ENCODE measurements around the gene NTN5. TPM values are rescaled to one million over a fixed set of nuclear protein-coding genes. Genes with fewer than 3 reads are reported as not detected.
"Not testable (repeated sequence)": the region's sequence is repeated elsewhere in the genome, so short reads cannot be mapped to it uniquely, and the experiment has no call there.

Gene NTN5
- total RNA-seq, 1 experiment from 2014 or later, result 151 TPM

DNA sequence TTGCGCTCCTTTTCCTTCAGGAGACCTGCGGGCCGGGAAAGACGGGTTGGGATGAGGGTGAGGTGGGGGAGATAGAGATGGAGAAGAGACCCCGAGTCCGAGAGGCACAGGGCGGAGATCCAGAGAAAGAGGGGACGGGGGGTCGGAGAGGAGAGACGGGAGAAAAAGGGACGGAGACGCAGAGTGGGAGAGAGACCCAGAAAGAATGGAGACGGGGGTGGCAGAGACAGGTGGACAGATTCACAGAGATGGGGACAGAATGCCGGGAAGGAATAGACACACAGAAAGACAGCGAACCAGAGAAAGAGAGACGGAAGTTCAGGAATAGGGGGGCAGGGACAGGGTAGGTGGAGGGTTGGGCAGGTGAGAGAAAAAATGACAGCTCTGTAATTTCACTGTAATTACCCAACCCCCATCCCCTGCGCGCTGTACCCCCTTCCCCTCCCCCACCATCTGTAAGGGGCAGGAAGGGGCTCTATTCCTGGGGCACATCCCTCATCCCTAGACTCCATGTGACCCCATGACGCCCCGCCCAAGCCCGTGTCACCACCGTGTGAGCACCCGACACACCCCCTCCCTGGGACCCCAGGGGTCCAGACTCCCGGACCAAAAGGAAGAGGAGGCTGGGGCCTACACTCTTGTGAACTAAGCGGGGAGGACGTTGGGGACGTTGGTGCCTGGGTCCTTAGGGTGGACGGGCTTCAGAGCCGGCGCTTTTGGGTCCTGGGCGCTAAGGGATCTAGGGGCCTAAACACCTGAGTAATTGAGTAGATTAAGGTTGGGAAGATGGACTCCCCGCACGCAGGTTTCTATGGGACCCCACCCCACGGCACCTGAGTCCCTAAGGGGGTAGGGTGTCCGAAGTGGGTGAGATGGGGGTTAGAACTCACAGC, 36.6 kb downstream of the NTN5 start:
- Histone ChIP-seq H3K9me3 (replicated peaks) (no peaks in the 10 kb centered on the region), H3K36me3 (no peaks in the 10 kb centered on the region), H3K4me3 (peak overlapping the region; percentile 57), H3K27ac (no peak overlapping the region), H3K27me3 (no peaks in the 10 kb centered on the region), H3K4me1 (peaks cover 26% of the 10 kb centered on the region)
- DNase-seq, result no peak

DNA sequence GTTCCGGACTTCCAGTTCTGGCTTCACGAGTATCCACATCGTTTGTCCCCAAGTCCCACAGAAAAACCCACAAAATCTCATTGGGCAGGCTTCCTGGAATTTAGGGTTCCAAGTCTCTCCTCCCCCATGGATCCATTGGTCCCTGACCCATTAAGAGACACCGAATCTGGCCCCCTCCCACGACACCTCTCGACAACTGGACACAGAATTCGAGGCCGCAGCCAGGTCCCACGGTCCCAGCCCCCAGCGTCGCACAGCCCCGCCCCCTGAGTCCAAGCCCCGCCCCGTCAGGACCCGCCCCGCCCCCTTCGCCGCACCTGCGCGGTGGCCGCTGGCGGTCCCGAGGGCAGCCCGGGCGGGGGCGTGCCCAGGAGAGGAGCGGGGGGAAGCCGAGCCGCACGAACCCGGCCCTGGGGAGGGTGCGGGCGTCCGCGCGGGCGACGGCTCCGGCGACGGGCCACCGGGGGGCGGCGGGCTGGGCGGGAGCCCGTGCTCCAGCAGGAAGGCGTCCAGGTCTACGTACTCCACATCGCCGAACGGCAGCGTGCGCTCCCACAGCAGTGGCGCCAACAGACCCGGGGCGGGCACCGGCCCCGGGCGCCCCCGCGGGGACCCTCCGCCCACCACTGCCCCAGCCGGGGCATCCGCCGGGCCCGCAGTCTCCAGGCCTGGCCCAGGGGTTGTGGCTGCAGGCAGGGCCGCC, 37.4 kb downstream of the NTN5 start:
- H3K27ac ChIP-seq, result peak overlapping the region; percentile 58
- no peaks in the 10 kb centered on the region for H3K27me3 ChIP-seq
- H3K36me3 ChIP-seq, result no peaks in the 10 kb centered on the region
- peaks cover 26% of the 10 kb centered on the region for H3K4me1 ChIP-seq
- H3K9me3 ChIP-seq (replicated peaks), result no peaks in the 10 kb centered on the region
- H3K4me3 ChIP-seq, result peak overlapping the region; percentile 50
- DNase-seq, result peak; percentile 44 to 75

DNA sequence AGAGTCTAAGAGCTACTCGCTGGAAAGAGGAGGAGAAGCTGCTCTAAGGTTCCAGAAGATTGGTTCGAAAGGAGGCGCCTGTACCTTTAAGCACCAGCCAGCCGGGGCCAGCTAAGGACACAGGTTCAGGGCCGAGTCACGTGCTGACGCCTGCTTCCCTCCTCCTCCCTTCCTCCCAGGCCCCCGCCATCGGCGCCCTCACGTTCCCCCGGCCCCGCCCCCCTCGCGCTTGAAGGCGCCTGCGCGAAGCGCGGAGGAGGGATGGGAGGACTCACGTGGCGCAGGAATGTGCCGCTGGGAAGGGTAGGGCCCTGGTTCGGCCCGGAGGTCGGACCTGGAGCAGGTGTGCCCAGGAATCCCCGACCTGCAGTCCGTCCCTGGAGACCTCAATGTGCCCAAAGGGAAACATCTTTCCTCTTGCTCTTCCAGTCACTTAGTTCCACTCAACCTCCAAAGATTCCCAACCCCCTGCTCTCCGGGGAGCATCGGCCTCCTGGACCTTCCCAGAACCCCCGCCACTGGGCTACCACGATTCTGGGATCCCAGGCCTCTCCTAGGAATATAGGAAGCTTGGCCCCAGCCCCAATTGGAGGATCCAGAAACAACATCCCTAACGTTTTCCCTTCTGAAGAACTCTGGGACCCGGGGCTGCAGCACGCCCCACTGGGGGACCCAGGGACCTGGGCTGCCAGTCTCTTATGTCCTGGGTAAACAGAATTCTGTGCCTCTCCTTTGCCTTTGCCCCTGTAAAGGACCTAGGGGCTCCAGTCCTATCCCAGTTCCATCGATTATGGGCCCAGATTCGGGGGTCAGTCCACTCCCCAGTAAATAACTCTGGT, 38.2 kb downstream of the NTN5 start:
- peak overlapping the region; percentile 58 for H3K27ac ChIP-seq
- H3K4me1 ChIP-seq, result peaks cover 26% of the 10 kb centered on the region
- peak overlapping the region; percentile 50 for H3K4me3 ChIP-seq
- peak; percentile 96 to 97 for DNase-seq
- H3K36me3 ChIP-seq, result peaks cover 3% of the 10 kb centered on the region; the same call in 1 of the 2 replicates
- no peaks in the 10 kb centered on the region for H3K27me3 ChIP-seq
- H3K9me3 ChIP-seq (replicated peaks), result no peaks in the 10 kb centered on the region

DNA sequence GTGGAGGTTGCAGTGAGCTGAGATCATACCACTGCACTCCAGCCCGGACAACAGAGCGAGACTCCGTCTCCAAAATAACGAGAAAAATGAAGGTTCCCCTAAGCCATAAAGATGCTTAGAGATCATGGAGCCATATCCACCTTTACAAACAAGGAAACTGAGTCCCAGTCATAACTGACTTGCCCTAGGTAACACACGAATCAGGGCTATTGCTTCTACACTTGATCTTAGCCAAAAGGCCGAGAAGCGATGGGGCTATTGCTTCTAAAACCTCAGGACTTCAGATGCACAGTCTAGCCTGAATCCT, 38.8 kb downstream of the NTN5 start:
- Histone ChIP-seq H3K36me3 (peaks cover 6% of the 10 kb centered on the region; the same call in 1 of the 2 replicates), H3K4me1 (peaks cover 26% of the 10 kb centered on the region), H3K9me3 (replicated peaks) (no peaks in the 10 kb centered on the region), H3K4me3 (peak overlapping the region; percentile 50), H3K27ac (peak overlapping the region; percentile 58), H3K27me3 (no peaks in the 10 kb centered on the region)
- no peak for DNase-seq

DNA sequence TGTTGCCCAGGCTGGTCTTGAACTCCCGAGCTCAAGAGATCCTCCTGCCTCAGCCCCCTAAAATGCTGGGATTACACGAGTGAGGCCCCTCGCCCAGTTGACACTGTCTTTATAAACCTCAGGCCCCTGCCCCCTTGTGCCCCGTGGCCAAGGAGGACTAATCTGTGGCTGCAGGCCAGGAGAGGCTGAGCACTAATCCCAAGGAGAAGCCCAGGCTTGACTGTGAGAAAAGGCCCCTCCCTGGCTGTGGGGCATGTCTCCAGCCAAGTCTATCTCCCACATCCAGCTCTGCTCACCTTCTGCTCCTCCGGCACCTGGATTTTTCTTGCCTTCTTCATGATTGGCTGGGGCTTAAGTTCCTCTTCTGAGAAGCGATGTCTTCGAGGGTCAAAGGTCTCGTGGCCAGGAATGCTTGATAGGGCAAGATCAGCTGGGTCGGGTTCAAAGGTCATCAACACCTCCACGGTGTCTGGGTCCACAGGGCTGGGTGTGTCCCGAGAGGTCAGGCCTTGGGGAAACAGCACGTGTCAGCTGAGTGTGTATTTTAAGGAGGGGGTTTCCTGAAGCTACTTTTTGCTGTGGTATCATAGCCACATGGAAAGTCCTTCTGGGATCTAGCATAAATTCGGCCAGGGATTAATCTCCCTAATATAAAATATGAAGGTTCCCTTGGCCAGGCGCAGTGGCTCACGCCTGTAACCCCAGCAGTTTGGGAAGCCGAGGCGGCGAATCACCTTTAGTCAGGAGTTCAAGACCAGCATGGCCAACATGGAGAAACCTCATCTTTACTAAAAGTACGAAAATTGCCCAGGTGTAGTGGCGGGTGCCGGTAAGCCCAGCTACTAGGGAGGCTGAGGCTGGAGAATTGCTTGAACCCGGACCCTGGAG, 39.4 kb downstream of the NTN5 start:
- H3K4me3 ChIP-seq, result peak overlapping the region; percentile 50
- H3K36me3 ChIP-seq, result peaks cover 6% of the 10 kb centered on the region; the same call in 1 of the 2 replicates
- no peaks in the 10 kb centered on the region for H3K9me3 ChIP-seq (replicated peaks)
- DNase-seq, result no peak
- peaks cover 23% of the 10 kb centered on the region for H3K4me1 ChIP-seq
- H3K27me3 ChIP-seq, result no peaks in the 10 kb centered on the region
- H3K27ac ChIP-seq, result peak overlapping the region; percentile 58; the same call in 1 of the 2 replicates

DNA sequence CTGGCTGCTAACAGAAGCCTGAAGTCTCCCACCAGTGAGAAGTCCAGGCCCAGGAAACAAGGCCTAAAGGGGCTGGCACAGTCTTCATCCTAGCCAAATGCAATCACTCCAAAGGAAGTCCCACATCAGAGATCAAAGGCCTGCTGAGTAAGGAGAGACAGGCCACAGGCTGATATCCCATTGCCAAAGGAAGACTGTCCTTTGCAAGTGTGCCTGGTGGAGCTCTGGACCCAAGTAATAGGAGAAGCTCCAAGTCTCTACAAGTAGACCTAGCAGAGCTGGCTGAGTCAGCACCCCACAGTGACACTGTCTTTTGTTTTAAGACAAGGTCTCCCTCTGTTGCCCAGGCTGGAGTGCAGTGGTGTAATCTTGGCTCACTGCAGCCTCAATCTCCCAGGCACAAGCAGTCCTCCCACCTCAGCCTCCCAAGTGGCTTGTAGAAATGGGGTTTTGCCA, 40.1 kb downstream of the NTN5 start:
- H3K4me3 ChIP-seq, result no peak overlapping the region
- H3K9me3 ChIP-seq (replicated peaks), result no peaks in the 10 kb centered on the region
- peaks cover 21% of the 10 kb centered on the region for H3K4me1 ChIP-seq
- no peaks in the 10 kb centered on the region for H3K27me3 ChIP-seq
- no peak overlapping the region for H3K27ac ChIP-seq
- H3K36me3 ChIP-seq, result peaks cover 6% of the 10 kb centered on the region; the same call in 1 of the 2 replicates
- DNase-seq, result peak in 1 of 2 experiments; percentile 45

DNA sequence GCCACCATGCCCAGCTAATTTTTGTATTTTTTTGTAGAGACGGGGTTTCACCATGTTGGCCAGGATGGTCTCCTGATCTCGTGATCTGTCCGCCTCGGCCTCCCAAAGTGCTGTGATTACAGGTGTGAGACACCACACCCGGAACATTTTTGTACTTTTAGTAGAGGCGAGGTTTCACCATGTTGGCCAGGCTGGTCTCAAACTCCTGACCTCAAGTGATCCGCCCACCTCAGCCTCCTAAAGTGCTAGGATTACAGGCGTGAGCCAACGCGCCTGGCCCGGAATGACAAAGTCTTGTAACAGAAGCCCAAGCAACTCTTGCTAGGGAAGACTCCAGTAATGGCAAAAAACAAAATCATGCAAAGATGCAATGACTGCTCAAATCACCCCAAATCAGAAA, 40.5 kb downstream of the NTN5 start:
- not testable (repeated sequence) for DNase-seq; H3K27ac ChIP-seq; H3K36me3 ChIP-seq; H3K9me3 ChIP-seq (replicated peaks); H3K4me3 ChIP-seq; H3K27me3 ChIP-seq
- H3K4me1 ChIP-seq, result peaks cover 21% of the 10 kb centered on the region

DNA sequence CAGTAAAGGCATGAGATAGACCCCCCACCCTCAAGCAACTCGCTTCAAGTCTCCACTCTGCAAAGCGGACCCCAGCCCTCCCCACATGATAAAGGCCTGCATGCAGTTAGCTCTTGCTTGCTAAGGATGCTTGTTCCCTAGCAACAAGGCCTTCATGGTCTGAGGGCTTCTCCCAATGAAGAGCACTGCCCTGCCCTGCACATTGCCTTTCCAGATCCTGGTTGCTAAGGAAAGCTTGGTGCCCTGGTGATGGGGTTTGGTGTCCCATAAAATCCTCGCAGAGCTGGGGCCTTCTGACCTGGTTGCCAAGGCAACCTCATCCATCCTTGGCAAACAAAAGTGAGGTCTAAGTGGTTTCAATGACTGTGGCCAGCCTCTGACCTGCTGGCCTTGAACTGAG, 41.6 kb downstream of the NTN5 start:
- H3K4me3 ChIP-seq, result no peak overlapping the region
- no peak overlapping the region for H3K27ac ChIP-seq
- DNase-seq, result no peak
- no peaks in the 10 kb centered on the region for H3K27me3 ChIP-seq
- peaks cover 6% of the 10 kb centered on the region; the same call in 1 of the 2 replicates for H3K36me3 ChIP-seq
- peaks cover 19% of the 10 kb centered on the region for H3K4me1 ChIP-seq
- no peaks in the 10 kb centered on the region for H3K9me3 ChIP-seq (replicated peaks)

DNA sequence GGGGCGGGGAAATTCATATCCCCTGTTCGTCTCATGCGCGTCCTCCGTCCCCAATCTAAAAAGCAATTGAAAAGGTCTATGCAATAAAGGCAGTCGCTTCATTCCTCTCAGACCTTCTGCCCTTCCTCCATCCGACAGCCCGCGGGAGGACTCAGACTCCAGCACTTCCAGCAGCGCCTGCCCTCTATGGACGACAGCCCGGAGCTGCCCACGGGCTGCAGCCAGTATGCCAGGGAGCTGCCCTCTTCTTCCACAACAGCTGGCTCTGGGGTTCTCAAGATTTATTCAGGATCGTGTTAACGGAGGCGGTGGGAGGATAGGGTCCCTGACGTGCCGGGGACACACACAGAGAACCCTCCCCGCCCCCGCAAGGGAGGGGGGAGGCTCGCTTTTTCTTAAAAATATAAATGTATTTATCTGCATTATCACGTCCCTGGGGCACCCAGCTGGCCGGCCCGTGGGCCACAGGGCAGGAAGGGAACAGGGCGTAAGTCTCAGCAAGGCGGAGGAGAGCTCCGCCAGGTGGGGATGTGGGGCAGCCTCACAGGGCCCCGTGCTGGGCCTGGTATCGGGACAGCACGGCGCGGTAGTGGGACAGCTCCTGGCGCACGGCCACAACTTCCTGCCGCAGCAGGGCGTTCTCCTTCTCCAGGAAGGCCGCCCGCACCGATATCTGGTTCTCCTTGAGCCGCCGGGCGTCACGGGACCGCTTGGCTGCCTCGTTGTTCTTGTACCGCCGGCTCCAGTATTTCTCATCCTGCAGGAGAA, 42.3 kb downstream of the NTN5 start:
- Histone ChIP-seq H3K4me3 (no peak overlapping the region), H3K27ac (no peak overlapping the region), H3K9me3 (replicated peaks) (no peaks in the 10 kb centered on the region), H3K36me3 (peaks cover 6% of the 10 kb centered on the region; the same call in 1 of the 2 replicates), H3K4me1 (peaks cover 19% of the 10 kb centered on the region), H3K27me3 (no peaks in the 10 kb centered on the region)
- DNase-seq, result no peak

DNA sequence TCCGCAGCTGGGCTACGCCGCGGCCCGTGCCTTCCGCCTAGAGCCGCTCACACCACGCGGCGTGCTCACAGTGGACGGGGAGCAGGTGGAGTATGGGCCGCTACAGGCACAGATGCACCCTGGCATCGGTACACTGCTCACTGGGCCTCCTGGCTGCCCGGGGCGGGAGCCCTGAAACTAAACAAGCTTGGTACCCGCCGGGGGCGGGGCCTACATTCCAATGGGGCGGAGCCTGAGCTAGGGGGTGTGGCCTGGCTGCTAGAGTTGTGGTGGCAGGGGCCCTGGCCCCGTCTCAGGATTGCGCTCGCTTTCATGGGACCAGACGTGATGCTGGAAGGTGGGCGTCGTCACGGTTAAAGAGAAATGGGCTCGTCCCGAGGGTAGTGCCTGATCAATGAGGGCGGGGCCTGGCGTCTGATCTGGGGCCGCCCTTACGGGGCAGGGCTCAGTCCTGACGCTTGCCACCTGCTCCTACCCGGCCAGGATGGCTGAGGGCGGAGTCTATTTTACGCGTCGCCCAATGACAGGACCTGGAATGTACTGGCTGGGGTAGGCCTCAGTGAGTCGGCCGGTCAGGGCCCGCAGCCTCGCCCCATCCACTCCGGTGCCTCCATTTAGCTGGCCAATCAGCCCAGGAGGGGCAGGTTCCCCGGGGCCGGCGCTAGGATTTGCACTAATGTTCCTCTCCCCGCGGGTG, 43.1 kb downstream of the NTN5 start:
- no peak for DNase-seq
- Histone ChIP-seq H3K4me3 (no peak overlapping the region), H3K4me1 (peaks cover 20% of the 10 kb centered on the region), H3K36me3 (peaks cover 6% of the 10 kb centered on the region; the same call in 1 of the 2 replicates), H3K27me3 (no peaks in the 10 kb centered on the region), H3K27ac (no peak overlapping the region), H3K9me3 (replicated peaks) (no peaks in the 10 kb centered on the region)

DNA sequence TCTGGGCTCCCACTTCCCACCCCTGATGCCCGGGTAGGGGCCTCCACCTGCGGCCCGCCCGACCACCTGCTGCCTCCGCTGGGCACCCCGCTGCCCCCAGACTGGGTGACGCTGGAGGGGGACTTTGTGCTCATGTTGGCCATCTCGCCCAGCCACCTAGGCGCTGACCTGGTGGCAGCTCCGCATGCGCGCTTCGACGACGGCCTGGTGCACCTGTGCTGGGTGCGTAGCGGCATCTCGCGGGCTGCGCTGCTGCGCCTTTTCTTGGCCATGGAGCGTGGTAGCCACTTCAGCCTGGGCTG, 43.6 kb downstream of the NTN5 start:
- Histone ChIP-seq H3K36me3 (peaks cover 6% of the 10 kb centered on the region; the same call in 1 of the 2 replicates), H3K4me1 (peaks cover 18% of the 10 kb centered on the region), H3K27ac (no peak overlapping the region), H3K4me3 (no peak overlapping the region), H3K9me3 (replicated peaks) (no peaks in the 10 kb centered on the region), H3K27me3 (no peaks in the 10 kb centered on the region)
- DNase-seq, result no peak

DNA sequence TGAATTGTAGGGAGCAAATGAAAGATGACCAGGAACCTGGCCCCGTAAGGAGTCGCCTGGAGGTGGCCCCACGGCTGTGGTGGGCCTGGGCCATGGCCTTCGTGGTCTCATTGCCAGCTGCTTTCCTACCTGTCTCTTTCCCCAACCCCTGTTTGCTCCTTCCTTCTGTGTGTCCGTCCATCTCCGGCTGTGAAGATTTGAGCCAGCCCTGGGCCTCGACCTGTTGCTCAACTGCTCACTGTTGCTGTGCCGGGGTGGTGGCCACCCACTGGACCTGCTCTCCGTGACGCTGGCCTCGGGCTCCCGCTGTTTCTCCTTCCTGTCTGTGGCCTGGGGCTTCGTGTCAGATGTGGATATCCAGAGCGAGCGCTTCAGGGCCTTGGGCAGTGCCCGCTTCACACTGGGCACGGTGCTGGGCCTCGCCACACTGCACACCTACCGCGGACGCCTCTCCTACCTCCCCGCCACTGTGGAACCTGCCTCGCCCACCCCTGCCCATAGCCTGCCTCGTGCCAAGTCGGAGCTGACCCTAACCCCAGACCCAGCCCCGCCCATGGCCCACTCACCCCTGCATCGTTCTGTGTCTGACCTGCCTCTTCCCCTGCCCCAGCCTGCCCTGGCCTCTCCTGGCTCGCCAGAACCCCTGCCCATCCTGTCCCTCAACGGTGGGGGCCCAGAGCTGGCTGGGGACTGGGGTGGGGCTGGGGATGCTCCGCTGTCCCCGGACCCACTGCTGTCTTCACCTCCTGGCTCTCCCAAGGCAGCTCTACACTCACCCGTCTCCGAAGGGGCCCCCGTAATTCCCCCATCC, 44.1 kb downstream of the NTN5 start:
- H3K9me3 ChIP-seq (replicated peaks), result no peaks in the 10 kb centered on the region
- H3K4me3 ChIP-seq, result no peak overlapping the region
- no peaks in the 10 kb centered on the region for H3K27me3 ChIP-seq
- H3K27ac ChIP-seq, result no peak overlapping the region
- H3K36me3 ChIP-seq, result peaks cover 6% of the 10 kb centered on the region; the same call in 1 of the 2 replicates
- H3K4me1 ChIP-seq, result peaks cover 13% of the 10 kb centered on the region
- DNase-seq, result no peak
